Femur (tissue), 1 donor: ENCODE data around the gene NCOA3.

Source experiments
- DNase-seq: peaks from one replicate; pipeline ENCODE4 v3.0.0-alpha.2; 2017

NCOA3 gene

GRCh38 chr20:47605673-47606413 lies 104.2 kb downstream of the NCOA3 start:
- no peak for DNase-seq

DNA sequence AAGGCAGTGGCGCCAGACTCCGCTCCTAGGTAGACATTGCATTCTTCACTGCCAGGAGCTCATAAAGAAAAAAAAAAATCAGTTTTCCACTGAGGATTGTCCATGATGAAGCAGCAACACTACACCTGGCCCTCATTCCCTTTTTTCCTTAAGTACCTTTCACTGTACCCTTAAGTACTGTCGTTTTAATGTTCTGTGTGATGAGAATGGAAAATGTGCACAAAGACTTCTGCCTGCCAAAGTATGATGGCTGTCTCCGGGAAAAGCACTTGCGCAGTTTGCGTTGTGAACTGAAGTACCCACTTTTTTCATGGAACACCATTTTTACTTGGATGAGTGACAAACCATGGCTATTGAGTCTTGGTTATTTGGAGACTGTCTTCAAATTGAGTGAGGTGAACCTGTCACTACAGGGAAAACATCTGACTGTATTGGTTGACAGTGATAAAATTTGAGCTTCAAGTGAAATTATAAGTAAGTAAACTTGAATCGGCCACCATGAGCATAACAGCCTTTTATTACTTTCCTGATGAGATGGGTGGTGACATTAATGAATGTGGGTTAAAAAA lies 104.8 kb downstream of the NCOA3 start:
- no peak for DNase-seq

DNA sequence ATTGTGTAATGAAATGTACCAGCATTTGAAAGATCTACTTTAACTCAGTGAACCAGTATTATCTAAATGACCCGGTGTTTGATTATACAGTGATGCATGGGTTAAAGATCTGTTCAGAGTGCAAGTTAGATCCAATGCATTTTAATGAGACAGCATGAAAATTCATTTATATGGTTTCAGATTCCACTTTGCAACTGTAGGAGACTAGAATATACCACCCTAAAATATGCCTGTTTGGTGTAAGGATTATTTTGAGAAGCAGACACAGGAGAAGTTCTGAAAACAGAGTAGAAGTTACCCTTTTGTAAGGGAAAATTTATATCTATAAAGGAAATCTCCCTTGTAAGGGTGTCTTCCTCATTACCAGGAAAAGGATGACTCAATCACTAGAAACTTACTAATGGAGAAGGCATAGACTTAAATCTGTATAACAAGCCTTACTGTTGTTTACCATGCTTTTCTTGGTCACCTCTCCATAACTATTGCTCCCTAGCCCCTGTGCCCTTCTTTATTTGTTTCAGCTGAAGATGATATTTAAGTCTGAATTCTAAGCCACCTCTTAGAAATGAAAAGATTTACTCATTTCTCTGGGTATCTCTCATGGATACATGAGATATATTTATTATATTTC lies 105.4 kb downstream of the NCOA3 start:
- no peak for DNase-seq

DNA sequence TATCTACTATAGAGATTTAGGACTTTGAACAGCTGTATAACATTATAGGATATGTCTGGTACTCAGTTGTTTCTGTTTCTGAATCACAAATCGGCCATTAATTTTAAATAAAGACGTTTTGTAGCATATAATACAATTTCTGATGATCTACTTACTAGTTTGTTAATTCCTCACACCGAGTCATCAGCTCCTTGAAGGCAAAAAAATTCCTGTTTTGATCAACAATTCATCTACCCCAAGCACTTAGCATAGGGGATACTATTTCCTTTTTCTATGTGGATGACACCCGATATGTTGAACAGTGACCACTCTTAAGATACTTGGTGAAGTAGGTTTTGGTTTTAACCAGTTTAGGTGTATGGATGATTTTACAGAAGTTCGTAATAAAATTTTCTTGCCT lies 107.3 kb downstream of the NCOA3 start:
- no peak for DNase-seq

GRCh38 chr20:47610247-47610944 lies 108.7 kb downstream of the NCOA3 start:
- DNase-seq, result peak; percentile 66

DNA sequence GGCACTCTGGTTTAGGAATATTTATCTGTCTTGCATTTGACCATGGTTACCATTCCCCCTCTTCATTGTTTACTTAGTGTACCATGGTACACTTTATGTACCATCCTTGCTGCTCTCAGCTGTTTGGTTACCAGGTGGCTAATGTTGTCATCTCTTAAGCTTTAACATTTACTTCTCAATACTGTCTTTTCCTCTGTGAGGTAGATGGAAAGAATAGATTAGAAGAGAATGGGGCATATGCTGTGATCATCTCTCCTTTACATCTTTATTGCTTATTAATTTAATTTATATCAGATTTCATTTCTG lies 109.2 kb downstream of the NCOA3 start:
- no peak for DNase-seq

GRCh38 chr20:47611785-47612184 lies 110.1 kb downstream of the NCOA3 start:
- no peak for DNase-seq

DNA sequence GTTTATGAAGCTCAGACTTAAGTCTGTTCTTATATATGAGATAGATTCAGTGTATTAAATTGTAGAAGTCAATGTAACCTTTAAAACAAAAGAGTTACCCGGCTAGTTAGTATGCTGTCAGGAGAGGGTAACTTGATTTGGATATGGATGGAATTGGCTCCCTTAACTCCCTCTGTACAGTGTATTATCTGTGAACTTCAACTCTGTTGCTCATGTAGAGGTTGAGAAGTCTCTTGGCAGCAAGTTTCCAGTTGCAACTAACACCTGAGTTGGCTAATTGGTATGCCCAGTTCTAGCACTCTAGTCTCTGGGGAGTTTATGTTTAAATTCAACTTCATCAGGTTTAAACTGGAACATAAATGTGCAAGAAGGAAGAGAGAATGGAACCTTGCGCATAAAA lies 111.0 kb downstream of the NCOA3 start:
- DNase-seq, result no peak

GRCh38 chr20:47614703-47615309 lies 113.1 kb downstream of the NCOA3 start:
- no peak for DNase-seq

DNA sequence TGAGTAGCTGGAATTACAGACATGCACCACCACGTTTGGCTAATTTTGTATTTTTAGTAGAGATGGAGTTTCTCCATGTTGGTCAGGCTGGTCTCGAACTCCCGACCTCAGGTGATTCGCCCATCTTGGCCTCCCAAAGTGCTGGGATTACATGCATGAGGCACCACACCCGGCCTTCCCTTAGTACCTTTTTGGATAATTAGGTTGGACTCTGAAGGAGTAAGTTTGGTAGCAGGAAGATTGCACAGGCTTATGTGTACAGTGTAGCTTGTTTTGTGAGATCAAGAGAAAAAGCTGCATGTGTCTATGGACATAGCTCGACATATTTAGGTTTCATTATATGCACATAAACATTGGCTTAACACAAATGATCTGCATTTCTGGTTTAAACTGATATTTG lies 116.8 kb downstream of the NCOA3 start:
- no peak for DNase-seq

GRCh38 chr20:47620808-47621805 lies 119.4 kb downstream of the NCOA3 start:
- no peak for DNase-seq

GRCh38 chr20:47622118-47622665 lies 120.5 kb downstream of the NCOA3 start:
- DNase-seq, result no peak

DNA sequence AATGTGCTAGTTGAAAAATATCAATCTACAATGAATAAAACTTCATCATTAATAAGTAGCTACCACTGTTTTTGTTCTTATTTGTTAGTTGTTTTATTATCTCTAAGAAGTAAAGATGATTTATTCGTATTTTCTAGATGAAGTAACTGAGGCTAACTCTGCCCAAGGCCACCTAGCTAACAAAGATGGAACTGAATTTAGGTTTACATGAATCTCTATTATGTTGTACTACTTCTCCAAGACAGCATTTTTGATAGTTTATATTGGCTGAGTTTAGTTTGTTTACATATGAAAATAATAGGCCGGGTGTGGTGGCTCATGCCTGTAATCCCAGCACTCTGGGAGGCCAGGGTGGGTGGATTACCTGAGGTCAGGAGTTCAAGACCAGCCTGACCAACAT lies 121.5 kb downstream of the NCOA3 start:
- DNase-seq, result no peak

DNA sequence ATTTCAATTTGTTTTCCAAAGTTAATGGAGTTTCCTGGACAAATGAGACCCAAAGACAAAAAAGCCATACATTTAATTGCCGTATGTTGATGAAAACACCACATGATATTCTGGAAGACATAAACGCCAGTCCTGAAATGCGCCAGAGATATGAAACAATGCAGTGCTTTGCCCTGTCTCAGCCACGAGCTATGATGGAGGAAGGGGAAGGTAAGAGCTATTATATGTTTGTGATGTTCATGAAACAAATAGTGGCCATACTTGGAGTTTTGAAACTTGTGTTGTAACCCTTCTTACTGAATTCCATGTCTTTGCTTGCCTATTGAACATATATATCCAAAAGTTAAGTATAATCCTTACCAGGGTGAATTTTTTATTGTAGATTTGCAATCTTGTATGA lies 125.9 kb downstream of the NCOA3 start:
- DNase-seq, result no peak

DNA sequence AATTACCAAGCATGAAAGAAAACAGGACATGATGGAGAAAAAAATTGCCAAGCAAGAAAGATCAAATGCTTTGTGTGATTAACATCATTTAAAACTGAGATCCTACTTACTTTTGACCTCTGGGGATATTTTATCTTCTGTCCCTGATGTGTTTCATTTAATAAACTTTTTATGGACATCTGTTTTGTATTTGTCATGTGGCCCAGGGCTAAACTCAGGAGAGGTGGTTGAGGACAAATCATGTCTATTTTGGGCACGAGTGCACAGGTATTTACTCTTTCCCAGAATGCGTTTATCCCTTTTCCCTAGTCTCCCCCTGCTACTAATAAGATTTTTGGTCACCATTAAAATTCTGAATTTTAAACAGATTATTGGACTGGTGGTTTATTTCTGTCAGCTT lies 128.2 kb downstream of the NCOA3 start:
- DNase-seq, result no peak

- no peak for DNase-seq
Observed at GRCh38 chr20:47631078-47631477, 129.4 kb downstream of the NCOA3 start.

GRCh38 chr20:47635256-47635655 lies 133.6 kb downstream of the NCOA3 start:
- no peak for DNase-seq

- DNase-seq, result no peak
Observed at GRCh38 chr20:47638851-47639250, 137.2 kb downstream of the NCOA3 start.

GRCh38 chr20:47642118-47642517 lies 140.4 kb downstream of the NCOA3 start:
- no peak for DNase-seq

GRCh38 chr20:47642624-47643023 lies 140.9 kb downstream of the NCOA3 start:
- DNase-seq, result no peak

DNA sequence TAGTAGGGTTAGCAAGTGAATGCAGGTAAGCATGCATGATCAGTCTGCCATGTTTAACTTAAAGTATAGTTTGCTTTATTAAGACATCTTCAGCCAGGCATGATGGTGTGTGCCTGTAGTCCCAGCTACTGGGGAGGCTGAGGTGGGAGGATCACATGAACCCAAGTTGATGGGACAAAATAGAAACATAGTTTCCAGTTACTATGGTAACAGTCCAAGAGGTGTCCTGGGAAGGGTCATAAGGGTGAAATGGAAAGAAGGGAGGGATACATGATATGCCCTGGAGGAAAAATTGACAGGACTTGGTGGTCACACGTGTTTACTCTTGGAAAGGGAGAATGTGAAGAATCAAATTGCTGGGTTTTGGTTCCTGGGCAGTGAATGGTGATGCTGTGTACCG lies 143.9 kb downstream of the NCOA3 start:
- DNase-seq, result no peak

- DNase-seq, result no peak
Observed at GRCh38 chr20:47647994-47648393, 146.3 kb downstream of the NCOA3 start.
